Omental fat pad (tissue), 4 donors: Measurements from ENCODE around the gene SGMS1. TPM values are rescaled to one million over a fixed set of nuclear protein-coding genes. Genes with fewer than 3 reads are reported as not detected.

ENCODE experiments used
- ATAC-seq: fragments of 150-250 bp; one replicate; pipeline ENCODE4 v1.9.1; 2016; ENCODE audit warnings: mild to moderate bottlenecking, moderate library complexity; ENCODE audit not compliant: low FRiP score
- DNase-seq: peaks from one replicate; pipeline ENCODE4 v3.0.0-alpha.2; 2019; ENCODE audit warnings: low spot score
- CTCF ChIP-seq, 3 donors: fragments of 450-650 bp; IDR thresholded peaks; one replicate each; pipeline ENCODE4 v1.5.1; 2016 to 2017; ENCODE audit warnings: antibody characterized with exemption in 3 of 3, mild to moderate bottlenecking in 3 of 3, moderate library complexity in 2 of 3
- total RNA-seq, 4 donors: library from RNA; depleted of rRNA; stranded (reverse); fragments of >200 nt; gene quantifications; one replicate each; pipeline ENCODE4 v1.1.0, GENCODE V29; 2016

The SGMS1 gene
- total RNA-seq, 4 donors from 2014 or later: 82.5 to 136 (median 96.4) TPM

GRCh38 chr10:50404021-50404773 lies 219.6 kb downstream of the SGMS1 start:
- DNase-seq: no peak
- TF ChIP-seq CTCF (IDR thresholded peaks at IDR 0.05): no peak
- ATAC-seq: no peak

- no peak for TF ChIP-seq CTCF (IDR thresholded peaks at IDR 0.05)
- ATAC-seq (no peak), DNase-seq (no peak)
These were observed 220.7 kb downstream of the SGMS1 start for GRCh38 chr10:50403074-50403473.

GRCh38 chr10:50402466-50402865 lies 221.3 kb downstream of the SGMS1 start:
- no peak for DNase-seq
- no peak for TF ChIP-seq CTCF (IDR thresholded peaks at IDR 0.05)
- no peak for ATAC-seq

GRCh38 chr10:50400694-50401093 lies 223.1 kb downstream of the SGMS1 start:
- ATAC-seq: no peak
- no peak for DNase-seq
- no peak for TF ChIP-seq CTCF (IDR thresholded peaks at IDR 0.05)

GRCh38 chr10:50398823-50399222 lies 224.9 kb downstream of the SGMS1 start:
- DNase-seq (no peak), ATAC-seq (no peak)
- no peak for TF ChIP-seq CTCF (IDR thresholded peaks at IDR 0.05)

GRCh38 chr10:50398381-50398780 lies 225.4 kb downstream of the SGMS1 start:
- ATAC-seq: no peak
- TF ChIP-seq CTCF (IDR thresholded peaks at IDR 0.05): no peak
- DNase-seq: no peak
